H9 (cell line): ENCODE results near the gene DAZAP1. TPM values are rescaled to one million over a fixed set of nuclear protein-coding genes. Genes with fewer than 3 reads are reported as not detected.
A peak's percentile ranks its signal among the peaks of the same experiment; 100 is the strongest.

ENCODE experiments used
- DNase-seq: peaks from one replicate; pipeline ENCODE4 v3.0.0-alpha.2; 2017
- H2AFZ ChIP-seq: one replicate; pipeline ENCODE4 v1.6.1; 2013; ENCODE audit warnings: mild to moderate bottlenecking, low read length, control low read depth, moderate library complexity
- H2AK5ac ChIP-seq: 2 replicates; pipeline ENCODE4 v1.6.1; 2013; ENCODE audit warnings: low read length, control low read depth, mixed read lengths; ENCODE audit not compliant: insufficient read length
- H2BK120ac ChIP-seq: one replicate; pipeline ENCODE4 v1.6.1; 2013; ENCODE audit warnings: low read depth, mild to moderate bottlenecking, low read length, control low read depth, inconsistent platforms; ENCODE audit not compliant: poor library complexity, severe bottlenecking
- H2BK12ac ChIP-seq: 2 replicates; pipeline ENCODE4 v1.6.1; 2013; ENCODE audit warnings: low read length, control low read depth, mixed read lengths, low read depth; ENCODE audit not compliant: insufficient read length
- H2BK15ac ChIP-seq: 2 replicates; pipeline ENCODE4 v1.6.1; 2013; ENCODE audit warnings: low read depth, low read length, control low read depth
- H2BK20ac ChIP-seq: one replicate; pipeline ENCODE4 v1.6.1; 2013; ENCODE audit warnings: low read depth, mild to moderate bottlenecking, low read length, control low read depth, inconsistent platforms; ENCODE audit not compliant: poor library complexity, severe bottlenecking
- H2BK5ac ChIP-seq: 2 replicates; pipeline ENCODE4 v1.6.1; 2013; ENCODE audit warnings: low read length, control low read depth, mixed read lengths; ENCODE audit not compliant: insufficient read length
- H3K14ac ChIP-seq: 2 replicates; pipeline ENCODE4 v1.6.1; 2013; ENCODE audit warnings: low read length, control low read depth; ENCODE audit not compliant: insufficient read depth
- H3K18ac ChIP-seq: 2 replicates; pipeline ENCODE4 v1.6.1; 2013; ENCODE audit warnings: low read depth, mild to moderate bottlenecking, mixed read lengths, low read length, control low read depth; ENCODE audit not compliant: insufficient read length
- H3K23ac ChIP-seq: 2 replicates; pipeline ENCODE4 v1.6.1; 2013; ENCODE audit warnings: low read length, control low read depth, mixed read lengths, low read depth; ENCODE audit not compliant: insufficient read length
- H3K23me2 ChIP-seq: 2 replicates; pipeline ENCODE4 v1.6.1; 2013; ENCODE audit warnings: low read depth, mild to moderate bottlenecking, mixed read lengths, low read length, control low read depth; ENCODE audit not compliant: insufficient read length, poor library complexity, severe bottlenecking
- H3K27ac ChIP-seq: 2 replicates; pipeline ENCODE4 v1.5.1; 2013; ENCODE audit warnings: low read length, control low read depth, mixed read lengths, low read depth; ENCODE audit not compliant: insufficient read length
- H3K27me3 ChIP-seq: 2 replicates; pipeline ENCODE4 v1.6.1; 2013; ENCODE audit warnings: low read length, control low read depth, inconsistent platforms; ENCODE audit not compliant: insufficient read depth
- H3K4ac ChIP-seq: 2 replicates; pipeline ENCODE4 v1.6.1; 2013; ENCODE audit warnings: low read depth, mild to moderate bottlenecking, control low read depth, inconsistent platforms, low read length, moderate library complexity
- H3K4me1 ChIP-seq: 2 replicates; pipeline ENCODE4 v1.6.1; 2013; ENCODE audit warnings: low read length, control low read depth, inconsistent platforms; ENCODE audit not compliant: insufficient read depth
- H3K4me2 ChIP-seq: 2 replicates; pipeline ENCODE4 v1.6.1; 2013; ENCODE audit warnings: low read length, control low read depth, mixed read lengths; ENCODE audit not compliant: insufficient read length, insufficient read depth
- H3K56ac ChIP-seq: 2 replicates; pipeline ENCODE4 v1.6.1; 2013; ENCODE audit warnings: low read depth, mild to moderate bottlenecking, mixed read lengths, low read length, control low read depth; ENCODE audit not compliant: insufficient read length
- H3K79me1 ChIP-seq: 2 replicates; pipeline ENCODE4 v1.6.1; 2013; ENCODE audit warnings: low read depth, mild to moderate bottlenecking, moderate library complexity, low read length, control low read depth, inconsistent platforms; ENCODE audit not compliant: insufficient read depth, poor library complexity, severe bottlenecking
- H3K79me2 ChIP-seq: 2 replicates; pipeline ENCODE4 v1.6.1; 2013; ENCODE audit warnings: low read length, control low read depth, inconsistent platforms; ENCODE audit not compliant: insufficient read depth
- H3K9ac ChIP-seq: 2 replicates; pipeline ENCODE4 v1.6.1; 2013; ENCODE audit warnings: low read length, control low read depth, mixed read lengths; ENCODE audit not compliant: insufficient read length; ENCODE audit errors: extremely low read depth
- H3K9me3 ChIP-seq: one replicate; pipeline ENCODE4 v1.6.1; 2013; ENCODE audit warnings: low read depth, low read length, inconsistent platforms; ENCODE audit not compliant: control insufficient read depth
- H3T11ph ChIP-seq: one replicate; pipeline ENCODE4 v1.6.1; 2013; ENCODE audit warnings: mild to moderate bottlenecking, low read length, control low read depth, inconsistent platforms
- H4K20me1 ChIP-seq: one replicate; pipeline ENCODE4 v1.6.1; 2013; ENCODE audit not compliant: control insufficient read depth, insufficient read length, insufficient read depth
- H4K5ac ChIP-seq: 2 replicates; pipeline ENCODE4 v1.6.1; 2013; ENCODE audit warnings: low read depth, mild to moderate bottlenecking, mixed read lengths, low read length, control low read depth; ENCODE audit not compliant: insufficient read length
- H4K8ac ChIP-seq: replicated peaks from 2 replicates; pipeline ENCODE4 v1.6.1; 2013; ENCODE audit warnings: low read length, control low read depth, mixed read lengths, low read depth; ENCODE audit not compliant: insufficient read length
- H4K91ac ChIP-seq: 2 replicates; pipeline ENCODE4 v1.6.1; 2013; ENCODE audit warnings: low read depth, mild to moderate bottlenecking, moderate library complexity, mixed read lengths, low read length, control low read depth; ENCODE audit not compliant: insufficient read length
- H3K27ac Mint-ChIP-seq, 3 experiments: 2 replicates in 2 of 3; 3 replicates in 1 of 3; pipeline ENCODE4 v1.8.0; 2020 to 2021; ENCODE audit warnings: mixed read lengths in 3 of 3, mild to moderate bottlenecking in 1 of 3, moderate library complexity in 1 of 3
- H3K27me3 Mint-ChIP-seq: 2 replicates; pipeline ENCODE4 v1.8.0; 2021; ENCODE audit warnings: low read depth, mild to moderate bottlenecking, moderate library complexity, mixed read lengths
- H3K36me3 Mint-ChIP-seq, 3 experiments: 2 replicates in 2 of 3; 3 replicates in 1 of 3; pipeline ENCODE4 v1.8.0; 2020 to 2021; ENCODE audit warnings: low read depth in 3 of 3, mixed read lengths in 3 of 3; ENCODE audit not compliant: insufficient read depth in 1 of 3
- H3K4me1 Mint-ChIP-seq, 2 experiments: 2 replicates each; pipeline ENCODE4 v1.8.0; 2020; ENCODE audit warnings: mixed read lengths in 2 of 2
- H3K4me3 Mint-ChIP-seq, 2 experiments: 2 replicates in 1 of 2; 3 replicates in 1 of 2; pipeline ENCODE4 v1.8.0; 2020 to 2021; ENCODE audit warnings: mild to moderate bottlenecking in 2 of 2, mixed read lengths in 2 of 2, moderate library complexity in 1 of 2
- H3K9me3 Mint-ChIP-seq, 2 experiments: 2 replicates in 1 of 2; 3 replicates in 1 of 2; pipeline ENCODE4 v1.8.0; 2020; ENCODE audit warnings: mild to moderate bottlenecking in 2 of 2, mixed read lengths in 2 of 2, moderate library complexity in 1 of 2
- WGBS: extraction: QIAGEN DNeasy Blood & Tissue Kit; methylation state at CpG from one replicate; pipeline ENCODE4 v1.1.7; 2013; ENCODE audit warnings: missing lambda C conversion rate, low lambda C conversion rate, mixed read lengths; ENCODE audit not compliant: insufficient read length; ENCODE audit errors: extremely low coverage; 5-methylcytosine and 5-hydroxymethylcytosine counted together
- total RNA-seq: library from RNA; stranded (reverse); gene quantifications from 2 replicates; pipeline ENCODE4 v1.2.1, GENCODE V29; 2021
- TF ChIP-seq, protein P1 (sequence below): fragments of 200-600 bp; sonication (generic); conservative IDR thresholded peaks from 3 replicates; pipeline ENCODE4 v1.8.0; 2021; ENCODE audit warnings: antibody characterized with exemption, mild to moderate bottlenecking

DAZAP1 gene
- total RNA-seq, 1 experiment from 2014 or later: 265 TPM

DNA sequence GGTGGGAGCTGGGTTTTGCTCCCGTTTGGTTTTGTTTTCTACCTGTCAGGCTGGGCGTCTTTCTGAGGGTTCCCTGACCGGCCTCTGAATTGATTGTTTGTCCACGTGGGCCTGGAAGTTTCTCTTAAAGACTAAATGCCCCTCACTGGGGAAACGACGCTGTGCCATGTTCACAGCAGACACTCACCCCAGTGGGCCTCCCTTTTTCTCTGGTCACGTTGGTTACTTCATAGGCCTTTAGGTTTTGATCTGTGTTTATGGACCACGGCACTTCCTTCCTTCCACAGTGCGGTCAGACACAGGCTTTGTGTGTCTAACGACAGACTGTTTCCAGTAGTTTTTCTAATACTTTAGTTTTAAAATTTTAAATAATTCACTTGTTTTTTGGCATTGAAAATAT is 43.8 kb upstream of the DAZAP1 start:
- Histone ChIP-seq H2AK5ac (no peak overlapping the region), H4K5ac (no peak overlapping the region), H3K27me3 (no peaks in the 10 kb centered on the region), H3K27ac (no peak overlapping the region), H3K79me2 (no peaks in the 10 kb centered on the region), H3T11ph (no peak overlapping the region), H3K4me2 (no peak overlapping the region), H3K4ac (no peak overlapping the region), H3K9ac (no peak overlapping the region), H3K56ac (no peak overlapping the region), H3K9me3 (no peaks in the 10 kb centered on the region), H3K23ac (no peak overlapping the region), H4K91ac (no peak overlapping the region), H3K18ac (no peak overlapping the region), H3K79me1 (no peaks in the 10 kb centered on the region), H3K14ac (no peak overlapping the region), H2BK20ac (no peak overlapping the region), H3K4me1 (no peaks in the 10 kb centered on the region), H3K23me2 (peaks cover 7% of the 10 kb centered on the region), H4K8ac (no peak overlapping the region), H2BK120ac (no peak overlapping the region), H2BK12ac (no peak overlapping the region), H2BK5ac (no peak overlapping the region), H2BK15ac (no peak overlapping the region), H4K20me1 (peaks cover 2% of the 10 kb centered on the region), H2AFZ (no peak overlapping the region)
- Mint-ChIP-seq H3K9me3 (no peaks in the 10 kb centered on the region), H3K4me1 (peaks cover 21 to 31% of the 10 kb centered on the region in 2 experiments), H3K36me3 (peaks cover 35 to 96% (median 89%) of the 10 kb centered on the region in 3 experiments), H3K27me3 (no peaks in the 10 kb centered on the region), H3K4me3 (no peak overlapping the region), H3K27ac (peak overlapping the region in 1 of 3 experiments; percentile 40; a peak in 1 of 7 replicates)
- no peak for DNase-seq
- TF ChIP-seq, protein P1, sequence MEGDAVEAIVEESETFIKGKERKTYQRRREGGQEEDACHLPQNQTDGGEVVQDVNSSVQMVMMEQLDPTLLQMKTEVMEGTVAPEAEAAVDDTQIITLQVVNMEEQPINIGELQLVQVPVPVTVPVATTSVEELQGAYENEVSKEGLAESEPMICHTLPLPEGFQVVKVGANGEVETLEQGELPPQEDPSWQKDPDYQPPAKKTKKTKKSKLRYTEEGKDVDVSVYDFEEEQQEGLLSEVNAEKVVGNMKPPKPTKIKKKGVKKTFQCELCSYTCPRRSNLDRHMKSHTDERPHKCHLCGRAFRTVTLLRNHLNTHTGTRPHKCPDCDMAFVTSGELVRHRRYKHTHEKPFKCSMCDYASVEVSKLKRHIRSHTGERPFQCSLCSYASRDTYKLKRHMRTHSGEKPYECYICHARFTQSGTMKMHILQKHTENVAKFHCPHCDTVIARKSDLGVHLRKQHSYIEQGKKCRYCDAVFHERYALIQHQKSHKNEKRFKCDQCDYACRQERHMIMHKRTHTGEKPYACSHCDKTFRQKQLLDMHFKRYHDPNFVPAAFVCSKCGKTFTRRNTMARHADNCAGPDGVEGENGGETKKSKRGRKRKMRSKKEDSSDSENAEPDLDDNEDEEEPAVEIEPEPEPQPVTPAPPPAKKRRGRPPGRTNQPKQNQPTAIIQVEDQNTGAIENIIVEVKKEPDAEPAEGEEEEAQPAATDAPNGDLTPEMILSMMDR: no peak
- WGBS: no CpG with 5 or more reads among the region's 10 CpGs
